ENCODE data around the gene SUN1. TPM values are rescaled to one million over a fixed set of nuclear protein-coding genes. Genes with fewer than 3 reads are reported as not detected.

Gene SUN1
- total and polyA plus RNA-seq, 10 of the 15 experiments (the other 5 are each of a cell fraction or from before 2014, with no cell fraction given) = 27.8 to 107 (median 65.8) TPM

DNA sequence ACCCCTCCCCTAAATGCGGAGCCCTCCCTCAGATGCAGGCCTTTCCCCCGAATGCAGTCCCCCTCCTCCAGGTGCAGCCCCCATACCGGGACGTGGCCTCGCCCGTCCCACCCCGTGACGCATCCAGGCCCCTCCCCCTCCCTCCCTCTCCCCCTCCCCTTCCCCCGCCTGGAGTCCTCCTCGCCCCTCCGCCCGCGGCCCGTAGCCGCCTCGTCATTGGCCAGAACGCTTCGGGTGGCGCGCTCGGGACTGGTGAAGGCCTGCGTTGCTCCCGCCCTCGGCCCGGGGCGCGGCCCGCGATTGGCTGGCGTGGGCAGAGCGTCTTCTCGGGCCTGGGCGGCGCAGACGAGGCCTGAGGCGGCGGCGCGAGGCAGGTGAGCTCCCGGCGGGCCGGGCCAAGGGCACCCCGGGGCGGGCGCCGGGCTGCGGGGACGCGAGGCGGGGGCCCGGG lies 16.0 kb upstream of the SUN1 start (continued):
- TF ChIP-seq SUPT20H (IDR thresholded peaks at IDR 0.05; ENCODE audit: borderline replicate concordance, control insufficient read depth, low read depth, low read length) = no peak
- no peak for TF ChIP-seq SMC3 (IDR thresholded peaks at IDR 0.05; ENCODE audit: borderline replicate concordance, low read length)
- TF ChIP-seq TAF1 (IDR thresholded peaks at IDR 0.05; ENCODE audit: borderline replicate concordance, low read depth, low read length) = peak; percentile 57; the same call in 1 of the 2 replicates

DNA sequence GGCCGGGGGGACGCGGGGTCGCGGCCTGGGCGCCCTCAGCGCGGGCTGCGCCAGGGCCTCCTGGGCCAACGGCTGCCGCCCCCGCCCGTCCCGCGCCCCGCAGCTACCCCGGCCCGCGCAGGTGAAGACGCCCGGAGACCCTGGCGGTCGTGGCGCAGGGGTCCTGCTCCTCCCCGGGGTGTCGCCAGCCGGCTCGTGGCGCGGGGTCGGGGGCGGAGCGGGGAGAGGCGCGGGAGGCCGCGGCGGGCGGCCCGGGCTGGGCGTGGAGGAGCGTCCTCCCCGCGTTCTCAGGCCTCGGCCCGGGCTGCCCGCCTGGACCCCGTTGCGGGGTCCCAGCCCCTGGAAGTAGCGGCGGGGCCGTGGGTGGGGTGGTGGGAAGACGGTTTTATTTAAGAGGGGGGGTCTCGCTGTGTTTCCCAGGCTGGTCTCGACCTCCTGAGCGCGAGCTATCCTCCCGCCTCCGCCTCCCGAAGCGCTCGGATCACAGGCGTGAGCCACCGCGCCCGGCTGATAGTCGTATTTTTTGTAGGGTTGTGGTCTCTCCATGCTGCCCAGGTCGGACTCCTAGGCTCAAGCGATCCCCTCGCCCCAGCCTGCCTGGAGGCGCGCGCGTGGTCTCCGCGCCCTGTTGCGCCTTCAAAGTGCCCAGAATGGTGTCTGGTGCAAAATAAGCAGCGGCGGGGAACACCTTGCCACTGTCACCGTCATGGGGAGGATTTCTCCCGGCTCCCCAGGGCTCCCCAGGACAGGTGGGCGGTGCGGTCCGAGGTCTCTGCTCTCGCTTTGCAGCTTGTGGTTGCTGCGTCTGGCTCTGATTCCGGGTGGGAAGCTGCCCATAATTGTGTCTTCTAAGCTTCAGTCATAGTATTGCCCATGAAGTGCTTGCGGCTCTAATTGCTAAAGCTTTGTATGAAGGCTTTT lies 15.3 kb upstream of the SUN1 start:
- Histone ChIP-seq H3K4me1 (ENCODE audit: control insufficient read depth, insufficient read depth, low read length) (peaks cover 24% of the 10 kb centered on the region), H3K9me3 (replicated peaks; ENCODE audit: control insufficient read depth, insufficient read depth, low read length) (no peaks in the 10 kb centered on the region), H2AFZ (ENCODE audit: control insufficient read depth, low read depth, low read length) (no peak overlapping the region), H3K4me3 (peak overlapping the region; percentile 76), H4K20me1 (ENCODE audit: control insufficient read depth, insufficient read depth) (no peaks in the 10 kb centered on the region), H3K36me3 (ENCODE audit: control insufficient read depth in 2 of 2, insufficient read depth in 2 of 2, low read length in 1 of 2) (peaks cover 0 to 2% of the 10 kb centered on the region in 2 experiments; a peak in 1 of 4 replicates), H3K27me3 (replicated peaks in 1 of 2; ENCODE audit: control insufficient read depth in 2 of 2, insufficient read depth in 2 of 2, low read length in 1 of 2) (no peaks in the 10 kb centered on the region), H3K4me2 (ENCODE audit: control insufficient read depth, insufficient read depth) (peak overlapping the region; percentile 68; the same call in 1 of the 2 replicates), H3K79me2 (ENCODE audit: control insufficient read depth, insufficient read depth, low read length) (peaks cover 47% of the 10 kb centered on the region), H3K9ac (ENCODE audit: control insufficient read depth, insufficient read depth, low read length) (peak overlapping the region; percentile 70), H3K27ac (ENCODE audit: control insufficient read depth, insufficient read depth) (peak overlapping the region; percentile 45)
- POLR2A ChIA-PET = interaction anchor here (0.6 to 5.0 kb wide), 4 partner anchors 13 to 323 kb away, joined by 3 to 34 read pairs (median 4); partner anchors contain the start of gene SUN1
- intact Hi-C loops (cut with micrococcal nuclease; ENCODE audit: unreplicated experiment) = loop anchor here (5.0 kb wide), 1 partner anchor 55 kb away; no protein-coding TSS in a partner anchor
- no peak for FAIRE-seq
- in situ Hi-C loops (cut with MboI) = no loop called here
- no TSS peak for BruUV-seq (replicated peaks)
- 1% methylated on average over 54 of the region's 88 CpGs for WGBS (ENCODE audit: insufficient coverage, insufficient replicate concordance, low lambda C conversion rate, missing lambda C conversion rate)
- RAD21 ChIA-PET (ENCODE audit: unreplicated experiment) = interaction anchor here (1.0 to 2.5 kb wide), 3 partner anchors 11 to 56 kb away, joined by 3 to 14 read pairs (median 7); partner anchors contain the start of gene SUN1
- no peak for DNase-seq (ENCODE audit: low read depth, low spot score)
- CTCF ChIA-PET = interaction anchor here (0.7 to 2.0 kb wide), 4 partner anchors 14 to 56 kb away, joined by 6 to 15 read pairs (median 8); no protein-coding TSS in a partner anchor
- peak; percentile 12 for ATAC-seq
- SMC1A ChIA-PET (ENCODE audit: uncharacterized antibody, unreplicated experiment) = interaction anchor here (1.1 to 2.1 kb wide), 6 partner anchors 12 to 56 kb away, joined by 3 to 11 read pairs (median 4); partner anchors contain the start of gene SUN1
- TF ChIP-seq ZNF274 (IDR thresholded peaks at IDR 0.05; ENCODE audit: insufficient read depth, insufficient read length) = no peak
- no peak for TF ChIP-seq POLR2AphosphoS2 (IDR thresholded peaks at IDR 0.05; ENCODE audit: low read depth, low read length)
- peak; percentile 13 for TF ChIP-seq BCL3 (IDR thresholded peaks at IDR 0.05; ENCODE audit: borderline replicate concordance, insufficient read depth, low read depth, low read length, poor library complexity, severe bottlenecking)
- TF ChIP-seq TCF3 (IDR thresholded peaks at IDR 0.05; ENCODE audit: borderline replicate concordance, insufficient read depth, low read depth, low read length) = no peak
- TF ChIP-seq RB1 (IDR thresholded peaks at IDR 0.05; ENCODE audit: borderline replicate concordance) = no peak
- no peak for TF ChIP-seq SP1 (IDR thresholded peaks at IDR 0.05; ENCODE audit: low read depth, low read length)
- TF ChIP-seq PKNOX1 (IDR thresholded peaks at IDR 0.05) = no peak
- no peak for TF ChIP-seq TCF7 (IDR thresholded peaks at IDR 0.05; ENCODE audit: borderline replicate concordance)
- TF ChIP-seq MXI1 (IDR thresholded peaks at IDR 0.05; ENCODE audit: low read depth, low read length) = no peak
- TF ChIP-seq GABPA (IDR thresholded peaks at IDR 0.05; ENCODE audit: low read depth) = no peak
- no peak for TF ChIP-seq PAX5 (IDR thresholded peaks at IDR 0.05; ENCODE audit: borderline replicate concordance, low read depth, low read length)
- TF ChIP-seq ZZZ3 (IDR thresholded peaks at IDR 0.05; ENCODE audit: control insufficient read depth, insufficient read length, low read depth) = no peak
- TF ChIP-seq, protein P1, sequence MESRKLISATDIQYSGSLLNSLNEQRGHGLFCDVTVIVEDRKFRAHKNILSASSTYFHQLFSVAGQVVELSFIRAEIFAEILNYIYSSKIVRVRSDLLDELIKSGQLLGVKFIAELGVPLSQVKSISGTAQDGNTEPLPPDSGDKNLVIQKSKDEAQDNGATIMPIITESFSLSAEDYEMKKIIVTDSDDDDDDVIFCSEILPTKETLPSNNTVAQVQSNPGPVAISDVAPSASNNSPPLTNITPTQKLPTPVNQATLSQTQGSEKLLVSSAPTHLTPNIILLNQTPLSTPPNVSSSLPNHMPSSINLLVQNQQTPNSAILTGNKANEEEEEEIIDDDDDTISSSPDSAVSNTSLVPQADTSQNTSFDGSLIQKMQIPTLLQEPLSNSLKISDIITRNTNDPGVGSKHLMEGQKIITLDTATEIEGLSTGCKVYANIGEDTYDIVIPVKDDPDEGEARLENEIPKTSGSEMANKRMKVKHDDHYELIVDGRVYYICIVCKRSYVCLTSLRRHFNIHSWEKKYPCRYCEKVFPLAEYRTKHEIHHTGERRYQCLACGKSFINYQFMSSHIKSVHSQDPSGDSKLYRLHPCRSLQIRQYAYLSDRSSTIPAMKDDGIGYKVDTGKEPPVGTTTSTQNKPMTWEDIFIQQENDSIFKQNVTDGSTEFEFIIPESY (IDR thresholded peaks at IDR 0.05) = no peak
